ENCODE measurements around the gene RETREG1. TPM values are rescaled to one million over a fixed set of nuclear protein-coding genes. Genes with fewer than 3 reads are reported as not detected.

The RETREG1 gene
- polyA plus RNA-seq, 6 donors from 2014 or later, result 7.0 to 55.3 (median 19.6) TPM

DNA sequence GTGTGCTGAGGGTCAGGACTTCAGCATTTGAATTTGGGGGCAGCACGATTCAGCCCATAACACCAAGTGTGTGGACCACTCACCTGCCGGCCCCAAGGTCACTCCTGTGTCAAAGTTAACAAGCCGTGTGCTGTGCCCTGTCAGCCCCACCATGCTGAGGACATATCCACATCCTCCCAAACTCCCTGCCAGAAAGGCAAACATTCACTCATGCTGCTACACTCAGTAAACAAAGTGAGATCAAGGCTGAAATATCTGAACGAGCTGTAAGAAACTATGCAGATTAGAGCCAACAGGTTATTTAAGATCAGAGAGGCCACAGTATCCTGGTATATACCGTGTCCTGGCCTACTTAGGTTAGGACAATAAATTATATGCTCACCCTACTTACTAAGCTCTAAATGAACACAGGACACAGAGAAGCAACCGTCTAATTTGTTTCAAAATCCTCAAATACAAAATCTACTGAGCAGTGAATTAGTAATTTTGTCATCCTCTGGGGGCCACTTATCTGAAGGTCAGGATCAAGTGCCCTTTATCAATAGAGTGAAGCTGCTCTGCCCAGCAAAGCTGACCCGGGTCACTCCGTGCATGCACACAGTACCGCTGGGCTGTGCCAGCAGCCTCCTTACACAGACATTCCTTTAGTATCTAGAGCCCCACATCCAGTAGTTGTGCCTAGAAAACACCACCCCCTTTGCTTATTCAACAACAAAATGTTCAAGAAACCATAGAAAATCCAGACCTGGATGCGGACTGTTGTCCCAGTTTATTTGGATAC lies 28.2 kb downstream of the RETREG1 start:
- H3K4me3 Mint-ChIP-seq, result no peak overlapping the region
- H3K4me1 Mint-ChIP-seq, result peaks cover 15 to 31% (median 25%) of the 10 kb centered on the region in 3 donors

DNA sequence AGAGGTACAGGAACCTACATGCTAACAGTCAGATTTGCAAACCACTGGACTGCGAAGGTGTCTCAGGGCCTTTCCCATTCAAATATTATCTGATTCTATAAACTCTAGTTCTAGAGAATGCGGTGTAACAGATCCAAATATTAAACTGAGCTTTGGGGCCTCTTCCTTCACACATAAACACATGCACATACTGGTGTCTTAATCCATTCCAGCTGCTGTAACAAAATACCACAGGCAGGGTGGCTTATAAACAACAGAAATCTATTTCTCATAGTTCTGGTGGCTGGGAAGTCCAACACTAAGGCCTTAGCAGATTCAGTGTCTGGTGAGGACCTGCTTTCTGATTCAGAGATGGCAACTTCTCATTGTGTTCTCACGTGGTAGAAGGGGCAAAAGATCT lies 30.2 kb downstream of the RETREG1 start:
- H3K9me3 Mint-ChIP-seq, result peaks cover 0 to 4% (median 0%) of the 10 kb centered on the region in 7 donors
- no peak for DNase-seq
- peak in 1 of 2 donors; percentile 21 for ATAC-seq (ENCODE audit: low read depth in 2 of 2)
- H3K27me3 Mint-ChIP-seq, result no peaks in the 10 kb centered on the region
- peaks cover 6 to 11% of the 10 kb centered on the region in 2 donors for H3K36me3 Mint-ChIP-seq
- peaks cover 13 to 31% (median 14%) of the 10 kb centered on the region in 3 donors for H3K4me1 Mint-ChIP-seq
- H3K4me3 Mint-ChIP-seq, result no peak overlapping the region
- H3K27ac Mint-ChIP-seq, result no peak overlapping the region

More for the DNA sequence above, 28.2 kb downstream of the RETREG1 start:
- Mint-ChIP-seq H3K27ac (peak overlapping the region in 1 of 6 donors; percentile 56), H3K9me3 (peaks cover 0 to 4% (median 0%) of the 10 kb centered on the region in 7 donors), H3K36me3 (peaks cover 6 to 11% of the 10 kb centered on the region in 2 donors), H3K27me3 (no peaks in the 10 kb centered on the region)
- ATAC-seq (ENCODE audit: low read depth in 2 of 2) (no peak), DNase-seq (no peak)

DNA sequence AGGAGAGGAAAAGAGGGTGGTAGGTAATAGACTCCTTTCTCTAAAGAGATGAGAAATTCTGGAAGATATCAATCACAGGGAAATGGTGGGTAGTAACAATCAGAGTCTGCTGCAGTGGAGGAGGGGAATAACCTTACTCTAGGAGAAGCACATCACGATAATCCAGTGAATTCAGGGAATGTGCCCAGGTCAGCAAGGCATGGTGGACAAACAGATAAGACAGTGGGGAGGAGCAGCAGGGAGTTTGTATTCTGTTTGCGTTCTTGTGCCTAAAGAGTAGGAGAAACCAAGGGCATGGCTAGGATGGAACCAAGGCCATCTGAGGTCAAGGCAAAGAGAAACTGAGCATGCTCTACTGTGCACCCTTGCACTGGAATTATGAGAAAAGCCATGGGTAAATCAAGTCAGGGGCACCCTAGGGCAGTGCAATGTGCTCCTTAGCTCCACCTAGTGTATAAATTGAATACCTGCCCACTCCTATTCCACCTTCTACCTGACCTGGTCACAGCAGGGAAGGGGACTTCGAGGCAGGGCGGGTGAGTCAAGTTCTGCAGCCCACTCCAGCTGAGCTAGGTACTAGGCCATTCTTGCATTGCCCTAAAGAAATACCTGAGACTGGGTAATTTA lies 31.6 kb downstream of the RETREG1 start:
- Mint-ChIP-seq H3K4me3 (no peak overlapping the region), H3K36me3 (peaks cover 0 to 7% of the 10 kb centered on the region in 2 donors), H3K27ac (no peak overlapping the region), H3K4me1 (peaks cover 12 to 31% (median 15%) of the 10 kb centered on the region in 3 donors), H3K27me3 (no peaks in the 10 kb centered on the region), H3K9me3 (peaks cover 0 to 4% (median 0%) of the 10 kb centered on the region in 7 donors)
- DNase-seq (no peak), ATAC-seq (ENCODE audit: low read depth in 2 of 2) (no peak)

GRCh38 chr5:16582081-16582480 lies 34.7 kb downstream of the RETREG1 start:
- Mint-ChIP-seq H3K27ac (no peak overlapping the region), H3K4me3 (no peak overlapping the region), H3K27me3 (no peaks in the 10 kb centered on the region), H3K4me1 (peaks cover 12 to 22% (median 15%) of the 10 kb centered on the region in 3 donors), H3K9me3 (peaks cover 0 to 4% (median 0%) of the 10 kb centered on the region in 7 donors), H3K36me3 (peaks cover 0 to 9% of the 10 kb centered on the region in 2 donors)
- ATAC-seq (ENCODE audit: low read depth in 2 of 2) (no peak), DNase-seq (no peak)

DNA sequence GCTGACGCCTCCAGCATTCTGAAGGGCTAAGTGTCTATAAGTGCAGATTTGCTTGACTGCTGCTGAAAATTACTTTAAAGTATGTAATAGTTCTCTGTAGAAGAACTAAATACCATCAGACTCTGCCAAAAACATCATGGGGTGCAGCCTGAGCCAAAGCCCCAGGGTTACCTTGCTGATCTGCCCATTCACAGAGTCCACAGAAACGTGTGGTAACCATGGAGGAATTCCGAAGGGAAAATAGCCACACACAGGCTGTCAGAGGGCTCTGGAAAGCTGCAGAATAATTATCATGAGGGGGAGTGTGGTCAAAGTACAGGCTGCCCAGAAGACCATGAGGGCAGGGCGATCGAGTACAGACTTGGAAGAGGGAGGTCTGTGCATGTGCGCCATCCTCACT lies 36.4 kb downstream of the RETREG1 start:
- Mint-ChIP-seq H3K4me3 (no peak overlapping the region), H3K9me3 (peaks cover 0 to 1% (median 0%) of the 10 kb centered on the region in 7 donors), H3K27ac (no peak overlapping the region), H3K4me1 (peaks cover 4 to 7% (median 5%) of the 10 kb centered on the region in 3 donors), H3K36me3 (peaks cover 0 to 5% of the 10 kb centered on the region in 2 donors), H3K27me3 (no peaks in the 10 kb centered on the region)
- ATAC-seq (ENCODE audit: low read depth in 2 of 2) (no peak), DNase-seq (no peak)

DNA sequence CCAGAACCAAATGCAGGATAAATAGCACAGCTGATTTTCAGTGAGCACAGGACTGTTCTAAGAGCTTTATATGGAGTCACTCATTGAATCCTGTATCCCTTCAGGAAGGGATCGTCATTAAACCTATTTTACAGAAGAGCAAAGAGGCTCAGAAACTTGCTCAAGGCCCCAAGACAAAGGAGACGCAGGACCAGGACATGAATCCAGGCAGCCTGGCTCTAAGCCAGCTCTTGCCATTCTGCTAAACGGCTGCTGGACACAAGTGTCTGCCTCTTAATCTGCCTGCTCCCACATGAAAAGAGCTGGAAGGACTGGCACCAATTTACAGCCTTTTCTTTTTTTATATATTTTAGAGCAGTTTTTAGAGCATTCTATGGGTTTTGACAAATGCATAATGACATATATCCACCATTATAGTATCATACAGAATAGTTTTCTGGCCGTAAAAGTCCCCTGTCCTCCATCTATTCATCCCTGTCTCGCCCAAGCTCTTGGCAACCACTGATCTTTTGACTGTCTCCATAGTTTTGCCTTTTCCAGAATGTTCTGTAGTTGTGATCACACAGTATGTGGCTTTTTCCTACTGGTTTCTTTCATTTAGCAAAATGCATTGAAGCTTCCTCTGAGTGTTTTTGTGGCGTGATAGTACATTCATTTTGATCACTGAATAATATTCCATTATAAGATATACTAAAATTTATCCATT lies 37.5 kb downstream of the RETREG1 start:
- H3K4me3 Mint-ChIP-seq, result no peak overlapping the region
- peaks cover 0 to 5% (median 3%) of the 10 kb centered on the region in 3 donors for H3K4me1 Mint-ChIP-seq
- DNase-seq (no peak), ATAC-seq (ENCODE audit: low read depth in 2 of 2) (no peak)
- peaks cover 0 to 5% of the 10 kb centered on the region in 2 donors for H3K36me3 Mint-ChIP-seq
- no peak overlapping the region for H3K27ac Mint-ChIP-seq
- H3K27me3 Mint-ChIP-seq, result no peaks in the 10 kb centered on the region
- peaks cover 0 to 1% (median 0%) of the 10 kb centered on the region in 7 donors for H3K9me3 Mint-ChIP-seq

GRCh38 chr5:16578474-16578883 lies 38.3 kb downstream of the RETREG1 start:
- Mint-ChIP-seq H3K27ac (no peak overlapping the region), H3K4me1 (peaks cover 0 to 10% (median 6%) of the 10 kb centered on the region in 3 donors), H3K36me3 (peaks cover 0 to 5% of the 10 kb centered on the region in 2 donors), H3K27me3 (no peaks in the 10 kb centered on the region), H3K9me3 (peaks cover 0 to 1% (median 0%) of the 10 kb centered on the region in 7 donors), H3K4me3 (no peak overlapping the region)
- ATAC-seq (ENCODE audit: low read depth in 2 of 2), result no peak
- no peak for DNase-seq

GRCh38 chr5:16577677-16578076 lies 39.1 kb downstream of the RETREG1 start:
- peaks cover 0 to 5% of the 10 kb centered on the region in 2 donors for H3K36me3 Mint-ChIP-seq
- H3K9me3 Mint-ChIP-seq, result peaks cover 0 to 1% (median 0%) of the 10 kb centered on the region in 7 donors
- DNase-seq (no peak), ATAC-seq (ENCODE audit: low read depth in 2 of 2) (no peak)
- H3K4me3 Mint-ChIP-seq, result no peak overlapping the region
- no peak overlapping the region for H3K27ac Mint-ChIP-seq
- no peaks in the 10 kb centered on the region for H3K27me3 Mint-ChIP-seq
- H3K4me1 Mint-ChIP-seq, result peaks cover 0 to 15% (median 6%) of the 10 kb centered on the region in 3 donors

- no peaks in the 10 kb centered on the region for H3K27me3 Mint-ChIP-seq
- no peaks in the 10 kb centered on the region for H3K9me3 Mint-ChIP-seq
- peaks cover 0 to 10% of the 10 kb centered on the region in 2 donors for H3K36me3 Mint-ChIP-seq
- no peak overlapping the region for H3K4me3 Mint-ChIP-seq
- DNase-seq (no peak), ATAC-seq (ENCODE audit: low read depth in 2 of 2) (no peak)
- H3K4me1 Mint-ChIP-seq, result peaks cover 0 to 12% (median 6%) of the 10 kb centered on the region in 3 donors
- peak overlapping the region in 1 of 6 donors; percentile 91 for H3K27ac Mint-ChIP-seq
Measured at GRCh38 chr5:16574789-16575721, 41.7 kb downstream of the RETREG1 start.

GRCh38 chr5:16573401-16573800 lies 43.4 kb downstream of the RETREG1 start:
- H3K27me3 Mint-ChIP-seq, result no peaks in the 10 kb centered on the region
- peaks cover 0 to 12% (median 6%) of the 10 kb centered on the region in 3 donors for H3K4me1 Mint-ChIP-seq
- H3K36me3 Mint-ChIP-seq, result peaks cover 0 to 21% of the 10 kb centered on the region in 2 donors
- H3K27ac Mint-ChIP-seq, result peak overlapping the region in 1 of 6 donors; percentile 51
- no peak overlapping the region for H3K4me3 Mint-ChIP-seq
- DNase-seq (no peak), ATAC-seq (ENCODE audit: low read depth in 2 of 2) (no peak)
- no peaks in the 10 kb centered on the region for H3K9me3 Mint-ChIP-seq

DNA sequence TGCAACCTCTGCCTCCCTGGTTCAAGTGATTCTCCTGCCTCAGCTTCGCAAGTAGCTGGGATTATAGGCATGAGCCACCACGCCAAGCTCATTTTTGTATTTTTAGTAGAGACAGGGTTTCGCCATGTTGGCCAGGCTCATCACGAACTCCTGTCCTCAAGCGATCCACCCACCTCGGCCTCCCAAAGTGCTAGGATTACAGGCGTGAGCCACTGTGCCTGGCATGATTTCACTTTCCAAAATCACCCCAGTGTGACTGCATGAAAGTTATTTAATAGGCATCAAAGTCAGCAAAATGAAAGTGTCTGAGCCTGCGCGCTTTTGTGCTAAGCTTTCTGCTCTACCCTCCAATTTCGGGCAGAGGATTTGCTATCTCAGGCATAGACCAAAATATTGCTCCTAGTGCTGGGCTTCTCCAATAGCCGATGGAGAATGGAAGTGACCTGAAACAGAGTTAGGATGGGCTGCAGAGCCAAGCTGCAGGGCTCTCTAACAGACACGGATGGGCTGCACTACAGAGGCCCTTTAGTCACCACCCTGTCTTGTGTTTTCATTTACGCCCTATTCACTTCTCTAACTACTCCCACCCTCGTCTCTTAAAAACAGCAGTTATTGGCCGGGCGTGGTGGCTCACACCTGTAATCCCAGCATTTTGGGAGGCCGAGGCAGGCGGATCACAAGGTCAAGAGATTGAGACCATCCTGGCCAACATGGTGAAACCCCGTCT lies 44.3 kb downstream of the RETREG1 start:
- no peak overlapping the region for H3K4me3 Mint-ChIP-seq
- peak overlapping the region in 1 of 6 donors; percentile 51 for H3K27ac Mint-ChIP-seq
- H3K4me1 Mint-ChIP-seq, result peaks cover 0 to 12% (median 6%) of the 10 kb centered on the region in 3 donors
- DNase-seq (no peak), ATAC-seq (ENCODE audit: low read depth in 2 of 2) (no peak)
- no peaks in the 10 kb centered on the region for H3K27me3 Mint-ChIP-seq
- peaks cover 3 to 16% of the 10 kb centered on the region in 2 donors for H3K36me3 Mint-ChIP-seq
- H3K9me3 Mint-ChIP-seq, result no peaks in the 10 kb centered on the region

- DNase-seq (no peak), ATAC-seq (ENCODE audit: low read depth in 2 of 2) (no peak)
- Mint-ChIP-seq H3K9me3 (no peaks in the 10 kb centered on the region), H3K27me3 (no peaks in the 10 kb centered on the region), H3K36me3 (peaks cover 12 to 28% of the 10 kb centered on the region in 2 donors), H3K27ac (no peak overlapping the region), H3K4me1 (peaks cover 0 to 12% (median 6%) of the 10 kb centered on the region in 3 donors), H3K4me3 (no peak overlapping the region)
Measured at GRCh38 chr5:16571016-16571415, 45.8 kb downstream of the RETREG1 start.
